H1 (cell line): ENCODE results near the gene LTB4R. TPM values are rescaled to one million over a fixed set of nuclear protein-coding genes. Genes with fewer than 3 reads are reported as not detected.

Experiments used
- CTCF ChIA-PET: fragments of 300-600 bp; sonication (Branson Sonifier 250); formaldehyde crosslinking; loops from one replicate; lab custom pipeline; 2021; ENCODE audit not compliant: partially characterized antibody; lab: Charles Lee
- POLR2A ChIA-PET: fragments of 300-600 bp; sonication (Branson Sonifier 250); formaldehyde crosslinking; loops from one replicate; lab custom pipeline; 2021; ENCODE audit warnings: inconsistent platforms; ENCODE audit not compliant: partially characterized antibody; lab: Charles Lee
- DNase-seq, 2 experiments: peaks; one replicate each; pipeline versions ENCODE4 v3.0.0 to v3.0.0-alpha.2; 2010 to 2022; ENCODE audit warnings: low spot score in 2 of 2, low read depth in 1 of 2, mixed read lengths in 1 of 2
- FAIRE-seq: peaks from 2 replicates; lab custom pipeline; 2011; peaks lifted over from hg19 to GRCh38; lab: Jason Lieb, UNC
- H2AFZ ChIP-seq: 2 replicates; pipeline ENCODE4 v1.8.1; 2012; ENCODE audit warnings: low read length, inconsistent platforms
- H2AK5ac ChIP-seq: 2 replicates; pipeline ENCODE4 v1.6.1; 2013; ENCODE audit warnings: low read depth, low read length
- H2BK120ac ChIP-seq: replicated peaks from 2 replicates; pipeline ENCODE3; 2013; ENCODE audit warnings: low read depth, low read length, inconsistent platforms
- H2BK12ac ChIP-seq: 2 replicates; pipeline ENCODE4 v1.6.1; 2013; ENCODE audit warnings: low read depth, low read length
- H2BK15ac ChIP-seq: 2 replicates; pipeline ENCODE4 v1.6.1; 2013; ENCODE audit warnings: low read length
- H2BK20ac ChIP-seq: 2 replicates; pipeline ENCODE4 v1.6.1; 2013; ENCODE audit warnings: low read length
- H2BK5ac ChIP-seq: 2 replicates; pipeline ENCODE4 v1.6.1; 2013; ENCODE audit warnings: low read depth, low read length
- H3K14ac ChIP-seq: 2 replicates; pipeline ENCODE4 v1.6.1; 2013; ENCODE audit warnings: inconsistent platforms; ENCODE audit not compliant: insufficient read length
- H3K18ac ChIP-seq: 2 replicates; pipeline ENCODE4 v1.6.1; 2013; ENCODE audit warnings: low read length; ENCODE audit errors: extremely low read depth
- H3K23ac ChIP-seq: 2 replicates; pipeline ENCODE4 v1.6.1; 2013; ENCODE audit warnings: inconsistent platforms; ENCODE audit not compliant: insufficient read length
- H3K23me2 ChIP-seq: 2 replicates; pipeline ENCODE4 v1.6.1; 2013; ENCODE audit warnings: low read depth, low read length
- H3K27ac ChIP-seq: 2 replicates; pipeline ENCODE4 v1.6.1; 2011; ENCODE audit warnings: low read depth, low read length, inconsistent platforms
- H3K27me3 ChIP-seq, 4 experiments: replicated peaks in 1 of 4; 1 replicate in 1 of 4; 2 replicates in 3 of 4; pipeline versions ENCODE4 v1.6.1 to v1.8.1; 2011 to 2013; ENCODE audit warnings: low read length in 3 of 4, mild to moderate bottlenecking in 3 of 4, inconsistent platforms in 2 of 4, mixed read lengths in 2 of 4, moderate library complexity in 1 of 4; ENCODE audit not compliant: control insufficient read depth in 3 of 4, insufficient read depth in 3 of 4; ENCODE audit errors: extremely low read depth in 1 of 4
- H3K36me3 ChIP-seq, 4 experiments: 2 replicates each; pipeline versions ENCODE4 v1.6.1 to v1.8.1; 2011 to 2013; ENCODE audit warnings: mild to moderate bottlenecking in 4 of 4, low read length in 3 of 4, moderate library complexity in 2 of 4, control low read depth in 1 of 4, inconsistent platforms in 1 of 4; ENCODE audit not compliant: insufficient read depth in 4 of 4, control insufficient read depth in 2 of 4
- H3K4ac ChIP-seq: replicated peaks from 2 replicates; pipeline ENCODE3; 2013; ENCODE audit warnings: low read length, low read depth, mixed read lengths, inconsistent platforms; ENCODE audit not compliant: insufficient read length
- H3K4me1 ChIP-seq, 4 experiments: replicated peaks in 1 of 4; 1 replicate in 1 of 4; 2 replicates in 3 of 4; pipeline versions ENCODE4 v1.6.1 to v1.8.1; 2011 to 2013; ENCODE audit warnings: low read length in 3 of 4, inconsistent platforms in 2 of 4, mixed read lengths in 1 of 4; ENCODE audit not compliant: insufficient read depth in 4 of 4, control insufficient read depth in 3 of 4
- H3K4me2 ChIP-seq, 2 experiments: 2 replicates each; pipeline versions ENCODE4 v1.6.1 to v1.8.1; 2011 to 2013; ENCODE audit warnings: low read depth in 2 of 2, low read length in 2 of 2, control low read depth in 1 of 2, inconsistent platforms in 1 of 2, mild to moderate bottlenecking in 1 of 2; ENCODE audit not compliant: insufficient read depth in 1 of 2
- H3K4me3 ChIP-seq, 4 experiments: fragments of 200-600, 300-600 bp in 1 of 4; sonication (generic), shearing (Covaris generic), sonication (Bioruptor Twin) in 1 of 4; 2 replicates each; pipeline versions ENCODE4 v1.5.1 to v1.8.1; 2011 to 2016; ENCODE audit warnings: low read length in 4 of 4, low read depth in 3 of 4, control low read depth in 2 of 4, inconsistent platforms in 2 of 4, mild to moderate bottlenecking in 2 of 4, mixed read lengths in 1 of 4, moderate library complexity in 1 of 4; ENCODE audit not compliant: insufficient read depth in 2 of 4; ENCODE audit errors: extremely low read depth in 1 of 4
- H3K56ac ChIP-seq: replicated peaks from 2 replicates; pipeline ENCODE3; 2013; ENCODE audit warnings: low read depth, mild to moderate bottlenecking, mixed read lengths, low read length, inconsistent platforms; ENCODE audit not compliant: insufficient read length
- H3K79me1 ChIP-seq: 2 replicates; pipeline ENCODE4 v1.6.1; 2013; ENCODE audit warnings: low read depth, low read length, control low read depth
- H3K79me2 ChIP-seq, 2 experiments: 2 replicates each; pipeline versions ENCODE4 v1.6.1 to v1.8.1; 2012 to 2013; ENCODE audit warnings: low read length in 2 of 2, mild to moderate bottlenecking in 2 of 2, inconsistent platforms in 1 of 2; ENCODE audit not compliant: insufficient read depth in 2 of 2, control insufficient read depth in 1 of 2
- H3K9ac ChIP-seq, 4 experiments: replicated peaks in 1 of 4; 1 replicate in 1 of 4; 2 replicates in 3 of 4; pipeline versions ENCODE4 v1.6.1 to v1.8.1; 2011 to 2013; ENCODE audit warnings: low read depth in 3 of 4, low read length in 3 of 4, control low read depth in 2 of 4, mild to moderate bottlenecking in 2 of 4, moderate library complexity in 2 of 4, inconsistent platforms in 1 of 4; ENCODE audit errors: extremely low read depth in 1 of 4
- H3K9me3 ChIP-seq, 2 experiments: 2 replicates each; pipeline versions ENCODE4 v1.6.1 to v1.8.1; 2012 to 2013; ENCODE audit warnings: mild to moderate bottlenecking in 2 of 2, moderate library complexity in 2 of 2, control low read depth in 1 of 2, inconsistent platforms in 1 of 2, low read depth in 1 of 2, low read length in 1 of 2, mixed read lengths in 1 of 2; ENCODE audit not compliant: insufficient read depth in 2 of 2
- H4K20me1 ChIP-seq, 2 experiments: replicated peaks in 1 of 2; 2 replicates each; pipeline versions ENCODE3 to v1.8.1; 2011 to 2013; ENCODE audit warnings: inconsistent platforms in 2 of 2, low read length in 2 of 2, mild to moderate bottlenecking in 1 of 2; ENCODE audit not compliant: insufficient read depth in 2 of 2, control insufficient read depth in 1 of 2
- H4K5ac ChIP-seq: 2 replicates; pipeline ENCODE4 v1.6.1; 2013; ENCODE audit warnings: low read length, low read depth, mixed read lengths, inconsistent platforms; ENCODE audit not compliant: insufficient read length
- H4K8ac ChIP-seq: 2 replicates; pipeline ENCODE4 v1.8.0; 2013; ENCODE audit warnings: mild to moderate bottlenecking, moderate library complexity, low read length, inconsistent platforms; ENCODE audit not compliant: insufficient read depth; ENCODE audit errors: extremely low read depth
- H4K91ac ChIP-seq: replicated peaks from 2 replicates; pipeline ENCODE3; 2013; ENCODE audit warnings: low read length, mixed read lengths, inconsistent platforms; ENCODE audit not compliant: insufficient read length
- CHD2 ChIP-seq: IDR thresholded peaks from 2 replicates; pipeline ENCODE4 v1.6.1; 2012; ENCODE audit warnings: low read length, improper control_type of control experiment
- POLR2A ChIP-seq, 2 experiments: IDR thresholded peaks; 1 replicate in 1 of 2; 2 replicates in 1 of 2; pipeline ENCODE4 v1.6.1; 2011; ENCODE audit warnings: low read depth in 2 of 2, low read length in 2 of 2, mild to moderate bottlenecking in 2 of 2; ENCODE audit errors: control extremely low read depth in 1 of 2
- RXRA ChIP-seq: IDR thresholded peaks from 2 replicates; pipeline ENCODE4 v1.6.1; 2011; ENCODE audit warnings: low read depth, mild to moderate bottlenecking, low read length, moderate library complexity; ENCODE audit not compliant: insufficient read depth
- WGBS, 2 experiments: shearing (Covaris generic) in 1 of 2; methylation state at CpG; one replicate each; pipeline versions ENCODE4 v1.1.6 to v1.1.7; 2013 to 2015; ENCODE audit warnings: low lambda C conversion rate in 2 of 2, mixed read lengths in 2 of 2, inconsistent platforms in 1 of 2, low coverage in 1 of 2, missing lambda C conversion rate in 1 of 2; ENCODE audit not compliant: insufficient replicate concordance in 2 of 2, insufficient coverage in 1 of 2, insufficient read length in 1 of 2; ENCODE audit errors: extremely low coverage in 1 of 2, missing lambda C conversion rate in 1 of 2; 5-methylcytosine and 5-hydroxymethylcytosine counted together
- polyA plus RNA-seq, 7 experiments: library from polyadenylated mRNA; depleted of rRNA in 3 of 7; stranded (reverse) in 5 of 7; unstranded in 2 of 7; fragments of >200 nt in 5 of 7; fragments of 200-250 nt in 2 of 7; gene quantifications; 1 replicate in 5 of 7; 2 replicates in 1 of 7; 4 replicates in 1 of 7; pipeline versions ENCODE4 v1.2.1 to v1.2.3, GENCODE V29; 2011 to 2013; ENCODE audit warnings: missing spikeins in 2 of 7, mixed read lengths in 2 of 7
- total RNA-seq: library from RNA; stranded (reverse); fragmentation: NEBNext Ultra II Directional; extraction: Animal tissue kit (Norgen Biotek cat#: 25700); gene quantifications from 2 replicates; pipeline ENCODE4 v1.2.1, GENCODE V29; 2021

LTB4R gene
- total and polyA plus RNA-seq, 2 of the 8 experiments (the other 6 are each of a cell fraction or from before 2014, with no cell fraction given) = 4.1 to 6.7 TPM

DNA sequence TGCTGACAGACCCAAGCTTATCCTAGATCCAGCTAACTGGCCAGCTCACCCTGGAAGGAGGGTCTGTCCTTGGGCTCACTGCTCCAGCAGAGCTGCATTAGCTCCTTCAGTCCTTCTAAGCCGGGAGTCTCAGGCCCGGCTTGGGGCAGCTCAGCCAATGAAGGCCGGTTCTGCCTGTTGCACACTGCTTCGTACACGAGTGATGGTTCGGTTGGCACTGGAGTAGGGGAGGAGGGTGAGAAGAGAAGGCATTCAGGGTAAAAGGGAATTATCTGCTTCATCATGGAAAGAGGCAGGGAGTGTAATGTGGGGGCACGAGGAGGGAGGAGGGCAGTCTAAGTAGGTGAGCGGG, 26.5 kb downstream of the LTB4R start:
- H2BK12ac ChIP-seq = no peak overlapping the region
- no peak overlapping the region for H3K27ac ChIP-seq
- no peak overlapping the region for H2BK20ac ChIP-seq
- H4K8ac ChIP-seq = no peak overlapping the region
- no peak overlapping the region for H3K18ac ChIP-seq
- H2BK15ac ChIP-seq = no peak overlapping the region
- H4K5ac ChIP-seq = no peak overlapping the region
- peaks cover 0 to 2% of the 10 kb centered on the region in 2 experiments for H4K20me1 ChIP-seq
- TF ChIP-seq POLR2A (IDR thresholded peaks at IDR 0.05; ENCODE audit: control extremely low read depth in 1 of 2, low read depth in 2 of 2, low read length in 2 of 2) (no peak), RXRA (no peak), CHD2 (no peak)
- no peaks in the 10 kb centered on the region for H3K9me3 ChIP-seq
- CTCF ChIA-PET = interaction anchor here (0.8 to 27.8 kb wide), 7 partner anchors 9 to 90 kb away, joined by 3 to 664 read pairs (median 5); partner anchors contain the start of genes CBLN3, KHNYN and NFATC4
- DNase-seq (no peak), FAIRE-seq (no peak)
- H3K23ac ChIP-seq = no peak overlapping the region
- POLR2A ChIA-PET = no interaction called here
- 87% methylated on average over 8 of the region's 8 CpGs; no CpG with 5 or more reads in 1 of the 2 experiments for WGBS, 2 experiments
- no peak overlapping the region for H3K9ac ChIP-seq
- no peak overlapping the region for H3K14ac ChIP-seq
- H3K36me3 ChIP-seq = no peaks in the 10 kb centered on the region
- H3K56ac ChIP-seq = no peak overlapping the region
- H3K4me2 ChIP-seq = no peak overlapping the region
- no peak overlapping the region for H4K91ac ChIP-seq
- no peak overlapping the region for H3K4me3 ChIP-seq
- no peak overlapping the region for H3K4ac ChIP-seq
- H2BK120ac ChIP-seq = no peak overlapping the region
- peaks cover 0 to 17% (median 5%) of the 10 kb centered on the region in 4 experiments; a peak in 5 of 7 replicates for H3K4me1 ChIP-seq
- H3K23me2 ChIP-seq = peaks cover 22% of the 10 kb centered on the region; the same call in 1 of the 2 replicates
- H3K27me3 ChIP-seq = peaks cover 68 to 91% (median 88%) of the 10 kb centered on the region in 4 experiments
- H2BK5ac ChIP-seq = no peak overlapping the region
- no peaks in the 10 kb centered on the region for H3K79me1 ChIP-seq
- no peaks in the 10 kb centered on the region for H3K79me2 ChIP-seq
- no peak overlapping the region for H2AFZ ChIP-seq
- no peak overlapping the region for H2AK5ac ChIP-seq
